SH-SY5Y (cell line): Measurements from ENCODE around the gene CMBL.

Experiments
- GATA2 ChIP-seq: IDR thresholded peaks from 2 replicates; pipeline ENCODE4 v1.6.1; 2011; ENCODE audit warnings: mild to moderate bottlenecking, low read depth, low read length
- GATA3 ChIP-seq: IDR thresholded peaks from 2 replicates; pipeline ENCODE4 v1.6.1; 2011; ENCODE audit warnings: low read depth, mild to moderate bottlenecking, low read length, moderate library complexity

GRCh38 chr5:10335711-10336470, 28.2 kb upstream of the CMBL start:
- TF ChIP-seq GATA3, result no peak
- TF ChIP-seq GATA2, result no peak
